AG09309 (cell line): ENCODE measurements around the gene LRRC43.
A peak's percentile ranks its signal among the peaks of the same experiment; 100 is the strongest.

Source experiments
- DNase-seq: peaks from one replicate; pipeline ENCODE4 v3.0.0-alpha.2; 2010; ENCODE audit warnings: low read depth
- H3K4me3 ChIP-seq: 2 replicates; pipeline ENCODE4 v1.5.1; 2011; ENCODE audit warnings: mild to moderate bottlenecking, low read depth, low read length, moderate library complexity; ENCODE audit not compliant: control insufficient read depth
- CTCF ChIP-seq: IDR thresholded peaks from 2 replicates; pipeline ENCODE4 v1.5.1; 2011; ENCODE audit warnings: mild to moderate bottlenecking, low read depth, low read length, inconsistent platforms; ENCODE audit not compliant: insufficient read depth, control insufficient read depth; ENCODE audit errors: missing control alignments

The LRRC43 gene

GRCh38 chr12:122190842-122191668 is 8.1 kb downstream of the LRRC43 start:
- no peak overlapping the region for H3K4me3 ChIP-seq
- peak; percentile 86 for TF ChIP-seq CTCF
- DNase-seq: no peak

- TF ChIP-seq CTCF: no peak
- H3K4me3 ChIP-seq: no peak overlapping the region
- DNase-seq: no peak
Observed at GRCh38 chr12:122192441-122192840, 9.5 kb downstream of the LRRC43 start.

- no peak for TF ChIP-seq CTCF
- DNase-seq: no peak
Observed at GRCh38 chr12:122194804-122195203, 11.9 kb downstream of the LRRC43 start.

GRCh38 chr12:122195405-122195804 is 12.5 kb downstream of the LRRC43 start:
- DNase-seq: no peak

More at GRCh38 chr12:122194804-122195203, 11.9 kb downstream of the LRRC43 start:
- H3K4me3 ChIP-seq: no peak overlapping the region

GRCh38 chr12:122197612-122197966 is 14.7 kb downstream of the LRRC43 start:
- no peak overlapping the region for H3K4me3 ChIP-seq

More at GRCh38 chr12:122195405-122195804, 12.5 kb downstream of the LRRC43 start:
- H3K4me3 ChIP-seq: no peak overlapping the region
- TF ChIP-seq CTCF: no peak

GRCh38 chr12:122199484-122200355 is 16.8 kb downstream of the LRRC43 start:
- H3K4me3 ChIP-seq: no peak overlapping the region
- DNase-seq: no peak
- no peak for TF ChIP-seq CTCF

More at GRCh38 chr12:122197612-122197966, 14.7 kb downstream of the LRRC43 start:
- no peak for DNase-seq
- no peak for TF ChIP-seq CTCF
